ENCODE data around the gene KAT6B. TPM values are rescaled to one million over a fixed set of nuclear protein-coding genes. Genes with fewer than 3 reads are reported as not detected.
"Not testable (repeated sequence)": the region's sequence is repeated elsewhere in the genome, so short reads cannot be mapped to it uniquely, and the experiment has no call there.

KAT6B gene
- total RNA-seq, 1 donor = 86.4 TPM

GRCh38 chr10:74903491-74903890 lies 77.1 kb downstream of the KAT6B start:
- Histone ChIP-seq H3K4me3 (ENCODE audit: low read length) (no peak overlapping the region), H3K27me3 (ENCODE audit: insufficient read depth, low read length) (no peaks in the 10 kb centered on the region), H3K4me1 (ENCODE audit: insufficient read depth, low read length) (peaks cover 10% of the 10 kb centered on the region), H3K9me3 (ENCODE audit: low read depth, low read length) (no peaks in the 10 kb centered on the region)

GRCh38 chr10:74906611-74907198 lies 80.3 kb downstream of the KAT6B start:
- no peaks in the 10 kb centered on the region for H3K4me1 ChIP-seq (ENCODE audit: insufficient read depth, low read length)
- no peaks in the 10 kb centered on the region for H3K27me3 ChIP-seq (ENCODE audit: insufficient read depth, low read length)
- H3K9me3 ChIP-seq (ENCODE audit: low read depth, low read length) = no peaks in the 10 kb centered on the region
- H3K4me3 ChIP-seq (ENCODE audit: low read length) = no peak overlapping the region

- Histone ChIP-seq H3K4me1 (ENCODE audit: insufficient read depth, low read length) (peaks cover 8% of the 10 kb centered on the region), H3K9me3 (ENCODE audit: low read depth, low read length) (no peaks in the 10 kb centered on the region), H3K4me3 (ENCODE audit: low read length) (no peak overlapping the region), H3K27me3 (ENCODE audit: insufficient read depth, low read length) (no peaks in the 10 kb centered on the region)
Measured at GRCh38 chr10:74909670-74910069, 83.3 kb downstream of the KAT6B start.

- H3K9me3 ChIP-seq (ENCODE audit: low read depth, low read length) = no peaks in the 10 kb centered on the region
- H3K4me1 ChIP-seq (ENCODE audit: insufficient read depth, low read length) = peaks cover 8% of the 10 kb centered on the region
- H3K27me3 ChIP-seq (ENCODE audit: insufficient read depth, low read length) = no peaks in the 10 kb centered on the region
- H3K4me3 ChIP-seq (ENCODE audit: low read length) = no peak overlapping the region
Measured at GRCh38 chr10:74910241-74910975, 84.0 kb downstream of the KAT6B start.

GRCh38 chr10:74910976-74911350 lies 84.6 kb downstream of the KAT6B start:
- Histone ChIP-seq H3K4me1 (ENCODE audit: insufficient read depth, low read length) (peaks cover 8% of the 10 kb centered on the region), H3K4me3 (ENCODE audit: low read length) (no peak overlapping the region), H3K9me3 (ENCODE audit: low read depth, low read length) (no peaks in the 10 kb centered on the region), H3K27me3 (ENCODE audit: insufficient read depth, low read length) (no peaks in the 10 kb centered on the region)

GRCh38 chr10:74912182-74912581 lies 85.8 kb downstream of the KAT6B start:
- Histone ChIP-seq H3K27me3 (ENCODE audit: insufficient read depth, low read length) (no peaks in the 10 kb centered on the region), H3K4me3 (ENCODE audit: low read length) (no peak overlapping the region), H3K9me3 (ENCODE audit: low read depth, low read length) (no peaks in the 10 kb centered on the region), H3K4me1 (ENCODE audit: insufficient read depth, low read length) (peaks cover 8% of the 10 kb centered on the region)

- H3K27me3 ChIP-seq (ENCODE audit: insufficient read depth, low read length) = no peaks in the 10 kb centered on the region
- H3K4me3 ChIP-seq (ENCODE audit: low read length) = no peak overlapping the region
- no peaks in the 10 kb centered on the region for H3K9me3 ChIP-seq (ENCODE audit: low read depth, low read length)
- peaks cover 8% of the 10 kb centered on the region for H3K4me1 ChIP-seq (ENCODE audit: insufficient read depth, low read length)
Measured at GRCh38 chr10:74912682-74913081, 86.3 kb downstream of the KAT6B start.

GRCh38 chr10:74913377-74913979 lies 87.1 kb downstream of the KAT6B start:
- Histone ChIP-seq H3K4me1 (ENCODE audit: insufficient read depth, low read length) (peaks cover 8% of the 10 kb centered on the region), H3K27me3 (ENCODE audit: insufficient read depth, low read length) (no peaks in the 10 kb centered on the region), H3K9me3 (ENCODE audit: low read depth, low read length) (no peaks in the 10 kb centered on the region), H3K4me3 (ENCODE audit: low read length) (no peak overlapping the region)

GRCh38 chr10:74916283-74916682 lies 89.9 kb downstream of the KAT6B start:
- peaks cover 8% of the 10 kb centered on the region for H3K4me1 ChIP-seq (ENCODE audit: insufficient read depth, low read length)
- no peaks in the 10 kb centered on the region for H3K27me3 ChIP-seq (ENCODE audit: insufficient read depth, low read length)
- H3K4me3 ChIP-seq (ENCODE audit: low read length) = no peak overlapping the region
- H3K9me3 ChIP-seq (ENCODE audit: low read depth, low read length) = no peaks in the 10 kb centered on the region

- no peaks in the 10 kb centered on the region for H3K9me3 ChIP-seq (ENCODE audit: low read depth, low read length)
- no peaks in the 10 kb centered on the region for H3K27me3 ChIP-seq (ENCODE audit: insufficient read depth, low read length)
- H3K4me3 ChIP-seq (ENCODE audit: low read length) = no peak overlapping the region
- H3K4me1 ChIP-seq (ENCODE audit: insufficient read depth, low read length) = peaks cover 8% of the 10 kb centered on the region
Measured at GRCh38 chr10:74917481-74918077, 91.2 kb downstream of the KAT6B start.

- Histone ChIP-seq H3K4me1 (ENCODE audit: insufficient read depth, low read length) (peaks cover 11% of the 10 kb centered on the region), H3K4me3 (ENCODE audit: low read length) (no peak overlapping the region)
Measured at GRCh38 chr10:74919671-74920070, 93.3 kb downstream of the KAT6B start.

GRCh38 chr10:74921070-74921469 lies 94.7 kb downstream of the KAT6B start:
- peaks cover 11% of the 10 kb centered on the region for H3K4me1 ChIP-seq (ENCODE audit: insufficient read depth, low read length)
- H3K27me3 ChIP-seq (ENCODE audit: insufficient read depth, low read length); H3K9me3 ChIP-seq (ENCODE audit: low read depth, low read length); H3K4me3 ChIP-seq (ENCODE audit: low read length): not testable (repeated sequence)

More at GRCh38 chr10:74919671-74920070, 93.3 kb downstream of the KAT6B start:
- H3K27me3 ChIP-seq (ENCODE audit: insufficient read depth, low read length) = no peaks in the 10 kb centered on the region
- no peaks in the 10 kb centered on the region for H3K9me3 ChIP-seq (ENCODE audit: low read depth, low read length)

GRCh38 chr10:74921744-74922143 lies 95.3 kb downstream of the KAT6B start:
- Histone ChIP-seq H3K4me3 (ENCODE audit: low read length) (no peak overlapping the region), H3K4me1 (ENCODE audit: insufficient read depth, low read length) (peaks cover 11% of the 10 kb centered on the region), H3K27me3 (ENCODE audit: insufficient read depth, low read length) (no peaks in the 10 kb centered on the region), H3K9me3 (ENCODE audit: low read depth, low read length) (no peaks in the 10 kb centered on the region)

- no peaks in the 10 kb centered on the region for H3K27me3 ChIP-seq (ENCODE audit: insufficient read depth, low read length)
- no peaks in the 10 kb centered on the region for H3K9me3 ChIP-seq (ENCODE audit: low read depth, low read length)
- no peak overlapping the region for H3K4me3 ChIP-seq (ENCODE audit: low read length)
- H3K4me1 ChIP-seq (ENCODE audit: insufficient read depth, low read length) = peaks cover 11% of the 10 kb centered on the region
Measured at GRCh38 chr10:74922921-74923320, 96.5 kb downstream of the KAT6B start.

- Histone ChIP-seq H3K4me3 (ENCODE audit: low read length) (no peak overlapping the region), H3K4me1 (ENCODE audit: insufficient read depth, low read length) (peaks cover 11% of the 10 kb centered on the region), H3K27me3 (ENCODE audit: insufficient read depth, low read length) (no peaks in the 10 kb centered on the region), H3K9me3 (ENCODE audit: low read depth, low read length) (no peaks in the 10 kb centered on the region)
Measured at GRCh38 chr10:74923556-74923955, 97.2 kb downstream of the KAT6B start.
